Measurements from ENCODE around the gene KLHDC4. TPM values are rescaled to one million over a fixed set of nuclear protein-coding genes. Genes with fewer than 3 reads are reported as not detected.

The KLHDC4 gene
- polyA plus RNA-seq, 1 of the 3 experiments (the other 2 are of a cell fraction) = 51.2 TPM

- no peak overlapping the region for H3K27ac ChIP-seq (ENCODE audit: low read depth in 2 of 2, low read length in 1 of 2)
These were observed 81.6 kb downstream of the KLHDC4 start for GRCh38 chr16:87684106-87684677.

More at GRCh38 chr16:87684106-87684677, 81.6 kb downstream of the KLHDC4 start:
- WGBS (ENCODE audit: low lambda C conversion rate) = 85% methylated on average over 9 of the region's 24 CpGs
- H2AFZ ChIP-seq (ENCODE audit: low read depth) = no peak overlapping the region
- H3K4me1 ChIP-seq (ENCODE audit: control insufficient read depth in 1 of 2, insufficient read depth in 2 of 2, low read depth in 1 of 2, low read length in 1 of 2) = peaks cover 0 to 3% of the 10 kb centered on the region in 2 experiments; a peak in 1 of 4 replicates
- H3K9me2 ChIP-seq = no peaks in the 10 kb centered on the region
- H3F3A ChIP-seq (replicated peaks; ENCODE audit: insufficient read depth) = no peaks in the 10 kb centered on the region
- TF ChIP-seq YY1 (IDR thresholded peaks at IDR 0.05; ENCODE audit: low read depth) (no peak), USF1 (IDR thresholded peaks at IDR 0.05; ENCODE audit: borderline replicate concordance, low read depth) (no peak), FOXM1 (IDR thresholded peaks at IDR 0.05; ENCODE audit: low read depth) (no peak), USF2 (IDR thresholded peaks at IDR 0.05; ENCODE audit: borderline replicate concordance, low read depth, low read length) (no peak), CTCF (IDR thresholded peaks at IDR 0.05) (no peak), EP300 (IDR thresholded peaks at IDR 0.05; ENCODE audit: borderline replicate concordance in 1 of 2, low read depth in 1 of 2, low read length in 1 of 2) (no peak), RAD21 (IDR thresholded peaks at IDR 0.05; ENCODE audit: low read length) (no peak), EZH2phosphoT487 (IDR thresholded peaks at IDR 0.05; ENCODE audit: borderline replicate concordance, low read depth) (no peak), IRF3 (IDR thresholded peaks at IDR 0.05; ENCODE audit: low read depth, low read length) (no peak)
- H3K4me3 ChIP-seq (ENCODE audit: low read depth in 2 of 2, low read length in 1 of 2) = no peak overlapping the region
- no peak overlapping the region for H3K9ac ChIP-seq
- ChIA-PET POLR2A (no interaction called here), CTCF (interaction anchor here (0.6 to 1.9 kb wide), 3 partner anchors 49 to 95 kb away, joined by 3 to 4 read pairs (median 3); no protein-coding TSS in a partner anchor)
- H3K27me3 ChIP-seq (ENCODE audit: insufficient read depth) = no peaks in the 10 kb centered on the region; the same call in 1 of the 2 replicates
- no peaks in the 10 kb centered on the region for H3K79me2 ChIP-seq (ENCODE audit: insufficient read depth)
- no peaks in the 10 kb centered on the region for H4K20me1 ChIP-seq (ENCODE audit: insufficient read depth)
- H3K36me3 ChIP-seq (replicated peaks in 1 of 2; ENCODE audit: control insufficient read depth in 1 of 2, insufficient read depth in 2 of 2, low read length in 1 of 2) = no peaks in the 10 kb centered on the region
- no peak for DNase-seq
- no peak overlapping the region for H3K4me2 ChIP-seq
- no peaks in the 10 kb centered on the region for H3K9me3 ChIP-seq

Data from SK-N-SH (cell line).